HEK293 (cell line): ENCODE results near the gene DCUN1D3.
A peak's percentile ranks its signal among the peaks of the same experiment; 100 is the strongest.

ENCODE experiments used
- CTCF ChIA-PET: fragments of 350-600 bp; formaldehyde crosslinking; extraction: SDS; loops from one replicate; lab custom pipeline; 2021; ENCODE audit warnings: antibody characterized with exemption; lab: Yijun Ruan, JAX
- POLR2A ChIA-PET: fragments of 300-600 bp; formaldehyde crosslinking; extraction: SDS; loops from one replicate; lab custom pipeline; 2020; ENCODE audit warnings: antibody characterized with exemption, inconsistent platforms; lab: Yijun Ruan, JAX
- H3K27ac ChIP-seq: fragments of 200-500 bp; sonication (Bioruptor generic); 2 replicates; pipeline ENCODE4 v1.5.1; 2014; ENCODE audit warnings: low read depth, low read length, control low read depth, inconsistent platforms; ENCODE audit errors: extremely low read depth
- H3K36me3 ChIP-seq, 2 experiments: fragments of 200-500 bp in 1 of 2; sonication (Bioruptor generic) in 1 of 2; 1 replicate in 1 of 2; 2 replicates in 1 of 2; pipeline ENCODE4 v1.5.1; 2014 to 2017; ENCODE audit warnings: inconsistent platforms in 2 of 2, low read length in 2 of 2; ENCODE audit not compliant: control insufficient read depth in 2 of 2, insufficient read depth in 1 of 2
- H3K4me1 ChIP-seq: fragments of 200-500 bp; sonication (Bioruptor generic); 2 replicates; pipeline ENCODE4 v1.5.1; 2014; ENCODE audit warnings: mild to moderate bottlenecking, low read length, inconsistent platforms; ENCODE audit not compliant: control insufficient read depth, insufficient read depth
- H3K4me3 ChIP-seq: 2 replicates; pipeline ENCODE4 v1.5.1; 2011; ENCODE audit warnings: low read depth, mild to moderate bottlenecking, control low read depth, low read length, moderate library complexity
- H3K9me3 ChIP-seq: fragments of 200-500 bp; sonication (Bioruptor generic); 2 replicates; pipeline ENCODE4 v1.5.1; 2014; ENCODE audit warnings: low read depth, low read length, inconsistent platforms; ENCODE audit not compliant: control insufficient read depth, insufficient read depth
- EGR2 ChIP-seq: fragments of 450-650 bp; formaldehyde crosslinking; IDR thresholded peaks from 2 replicates; pipeline ENCODE4 v1.5.1; 2016; ENCODE audit warnings: low read depth, missing biosample characterization, missing genetic modification characterization
- KLF16 ChIP-seq: fragments of 450-650 bp; formaldehyde crosslinking; IDR thresholded peaks from 2 replicates; pipeline ENCODE4 v1.5.1; 2017; ENCODE audit warnings: missing biosample characterization, missing genetic modification characterization
- ZFHX2 ChIP-seq: fragments of 450-650 bp; formaldehyde crosslinking; conservative IDR thresholded peaks from 2 replicates; pipeline ENCODE4 v1.5.1; 2016; ENCODE audit warnings: missing biosample characterization, missing genetic modification characterization
- ZNF175 ChIP-seq: fragments of 450-650 bp; formaldehyde crosslinking; IDR thresholded peaks from 2 replicates; pipeline ENCODE4 v1.5.1; 2016; ENCODE audit warnings: missing biosample characterization, missing genetic modification characterization
- ZNF214 ChIP-seq: fragments of 450-650 bp; formaldehyde crosslinking; IDR thresholded peaks from 2 replicates; pipeline ENCODE4 v1.5.1; 2017; ENCODE audit warnings: missing biosample characterization, mild to moderate bottlenecking, missing genetic modification characterization, borderline replicate concordance
- ZNF510 ChIP-seq: fragments of 450-650 bp; formaldehyde crosslinking; IDR thresholded peaks from 2 replicates; pipeline ENCODE4 v1.5.1; 2018; ENCODE audit warnings: mild to moderate bottlenecking, missing genetic modification characterization, missing biosample characterization; ENCODE audit not compliant: insufficient replicate concordance
- ZNF521 ChIP-seq: fragments of 450-650 bp; formaldehyde crosslinking; IDR thresholded peaks from 2 replicates; pipeline ENCODE4 v1.5.1; 2017; ENCODE audit warnings: missing biosample characterization, mild to moderate bottlenecking, missing genetic modification characterization
- TF ChIP-seq, protein P1 (sequence below): fragments of 450-650 bp; formaldehyde crosslinking; IDR thresholded peaks from 2 replicates; pipeline ENCODE4 v1.5.1; 2016; ENCODE audit warnings: missing biosample characterization, missing genetic modification characterization
- TF ChIP-seq, protein P2 (sequence below): fragments of 450-650 bp; formaldehyde crosslinking; IDR thresholded peaks from 2 replicates; pipeline ENCODE4 v1.5.1; 2017; ENCODE audit warnings: missing biosample characterization, missing genetic modification characterization
- TF ChIP-seq, protein P3 (sequence below): fragments of 450-650 bp; formaldehyde crosslinking; IDR thresholded peaks from 2 replicates; pipeline ENCODE4 v1.5.1; 2016; ENCODE audit warnings: missing biosample characterization, missing genetic modification characterization
- TF ChIP-seq, protein P4 (sequence below): fragments of 450-650 bp; formaldehyde crosslinking; IDR thresholded peaks from 2 replicates; pipeline ENCODE4 v1.5.1; 2016; ENCODE audit warnings: missing biosample characterization, missing genetic modification characterization

Gene DCUN1D3

DNA sequence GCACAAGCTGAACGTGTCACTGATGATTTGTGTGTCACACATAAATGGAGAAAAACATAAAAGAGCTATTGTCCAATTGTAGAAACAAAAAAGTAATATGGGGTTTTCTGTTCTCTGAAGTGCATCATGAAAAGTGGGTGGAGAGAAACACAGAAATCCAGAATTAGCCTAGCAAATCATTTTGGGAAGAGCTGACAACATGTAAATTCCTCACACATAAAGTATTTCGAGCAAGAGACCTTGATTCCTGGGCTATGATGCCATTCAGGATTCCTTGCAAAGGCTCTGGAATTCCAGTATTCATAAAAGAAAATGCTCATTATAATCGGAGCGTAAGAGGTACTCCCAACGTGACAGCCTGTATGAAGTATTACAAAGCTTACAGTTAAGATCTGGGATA lies 1.1 kb downstream of the DCUN1D3 start (continued):
- TF ChIP-seq, protein P1, sequence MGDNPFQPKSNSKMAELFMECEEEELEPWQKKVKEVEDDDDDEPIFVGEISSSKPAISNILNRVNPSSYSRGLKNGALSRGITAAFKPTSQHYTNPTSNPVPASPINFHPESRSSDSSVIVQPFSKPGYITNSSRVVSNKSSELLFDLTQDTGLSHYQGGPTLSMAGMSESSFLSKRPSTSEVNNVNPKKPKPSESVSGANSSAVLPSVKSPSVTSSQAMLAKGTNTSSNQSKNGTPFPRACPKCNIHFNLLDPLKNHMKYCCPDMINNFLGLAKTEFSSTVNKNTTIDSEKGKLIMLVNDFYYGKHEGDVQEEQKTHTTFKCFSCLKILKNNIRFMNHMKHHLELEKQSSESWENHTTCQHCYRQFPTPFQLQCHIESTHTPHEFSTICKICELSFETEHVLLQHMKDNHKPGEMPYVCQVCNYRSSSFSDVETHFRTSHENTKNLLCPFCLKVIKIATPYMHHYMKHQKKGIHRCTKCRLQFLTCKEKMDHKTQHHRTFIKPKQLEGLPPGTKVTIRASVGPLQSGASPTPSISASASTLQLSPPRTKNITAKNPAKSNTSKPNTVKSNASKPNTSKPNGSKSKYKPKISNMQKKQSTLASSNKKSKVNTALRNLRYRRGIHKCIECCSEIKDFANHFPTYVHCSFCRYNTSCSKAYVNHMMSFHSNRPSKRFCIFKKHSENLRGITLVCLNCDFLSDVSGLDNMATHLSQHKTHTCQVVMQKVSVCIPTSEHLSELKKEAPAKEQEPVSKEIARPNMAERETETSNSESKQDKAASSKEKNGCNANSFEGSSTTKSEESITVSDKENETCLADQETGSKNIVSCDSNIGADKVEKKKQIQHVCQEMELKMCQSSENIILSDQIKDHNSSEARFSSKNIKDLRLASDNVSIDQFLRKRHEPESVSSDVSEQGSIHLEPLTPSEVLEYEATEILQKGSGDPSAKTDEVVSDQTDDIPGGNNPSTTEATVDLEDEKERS (tag by site-specific recombination) = no peak
- no peak for TF ChIP-seq ZNF521
- TF ChIP-seq, protein P2, sequence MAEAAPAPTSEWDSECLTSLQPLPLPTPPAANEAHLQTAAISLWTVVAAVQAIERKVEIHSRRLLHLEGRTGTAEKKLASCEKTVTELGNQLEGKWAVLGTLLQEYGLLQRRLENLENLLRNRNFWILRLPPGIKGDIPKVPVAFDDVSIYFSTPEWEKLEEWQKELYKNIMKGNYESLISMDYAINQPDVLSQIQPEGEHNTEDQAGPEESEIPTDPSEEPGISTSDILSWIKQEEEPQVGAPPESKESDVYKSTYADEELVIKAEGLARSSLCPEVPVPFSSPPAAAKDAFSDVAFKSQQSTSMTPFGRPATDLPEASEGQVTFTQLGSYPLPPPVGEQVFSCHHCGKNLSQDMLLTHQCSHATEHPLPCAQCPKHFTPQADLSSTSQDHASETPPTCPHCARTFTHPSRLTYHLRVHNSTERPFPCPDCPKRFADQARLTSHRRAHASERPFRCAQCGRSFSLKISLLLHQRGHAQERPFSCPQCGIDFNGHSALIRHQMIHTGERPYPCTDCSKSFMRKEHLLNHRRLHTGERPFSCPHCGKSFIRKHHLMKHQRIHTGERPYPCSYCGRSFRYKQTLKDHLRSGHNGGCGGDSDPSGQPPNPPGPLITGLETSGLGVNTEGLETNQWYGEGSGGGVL (tag by site-specific recombination) = no peak
- TF ChIP-seq, all 188 proteins: peak for 0

DNA sequence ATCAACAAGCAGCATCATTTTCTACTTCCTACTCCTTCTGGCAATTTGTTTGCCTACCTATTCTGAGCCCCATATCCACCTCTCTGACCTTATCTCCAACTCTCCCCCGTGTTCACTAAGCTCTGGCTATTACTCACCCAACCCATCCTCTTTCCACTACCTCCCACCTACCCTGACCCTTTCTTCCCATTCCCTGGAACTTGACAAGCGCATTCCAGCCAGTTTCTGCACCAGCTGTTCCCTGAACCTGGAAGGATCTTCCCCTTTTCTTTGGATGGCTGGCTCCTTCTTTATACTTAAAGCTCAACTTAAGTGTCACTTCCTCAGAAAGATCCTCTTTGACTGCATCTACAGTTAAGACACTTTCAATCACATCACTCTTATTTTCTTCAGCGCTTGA lies 2.2 kb downstream of the DCUN1D3 start:
- CTCF ChIA-PET = interaction anchor here (0.6 kb wide), 1 partner anchor 9 kb away, joined by 3 read pairs; no protein-coding TSS in a partner anchor
- no peak overlapping the region for H3K27ac ChIP-seq
- H3K4me3 ChIP-seq = no peak overlapping the region
- TF ChIP-seq EGR2 (tag by site-specific recombination) (peak; percentile 97), ZNF214 (tag by site-specific recombination) (no peak), ZFHX2 (tag by site-specific recombination) (peak; percentile 78)
- TF ChIP-seq, protein P3, sequence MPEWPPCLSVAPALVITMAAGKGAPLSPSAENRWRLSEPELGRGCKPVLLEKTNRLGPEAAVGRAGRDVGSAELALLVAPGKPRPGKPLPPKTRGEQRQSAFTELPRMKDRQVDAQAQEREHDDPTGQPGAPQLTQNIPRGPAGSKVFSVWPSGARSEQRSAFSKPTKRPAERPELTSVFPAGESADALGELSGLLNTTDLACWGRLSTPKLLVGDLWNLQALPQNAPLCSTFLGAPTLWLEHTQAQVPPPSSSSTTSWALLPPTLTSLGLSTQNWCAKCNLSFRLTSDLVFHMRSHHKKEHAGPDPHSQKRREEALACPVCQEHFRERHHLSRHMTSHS = no peak
- TF ChIP-seq, all 188 proteins: peak for 2
- no peaks in the 10 kb centered on the region for H3K4me1 ChIP-seq
- POLR2A ChIA-PET = interaction anchor here (0.6 kb wide), 1 partner anchor 10 kb away, joined by 3 read pairs; no protein-coding TSS in a partner anchor
- H3K9me3 ChIP-seq = no peaks in the 10 kb centered on the region
- peaks cover 0 to 25% of the 10 kb centered on the region in 2 experiments; a peak in 2 of 3 replicates for H3K36me3 ChIP-seq

DNA sequence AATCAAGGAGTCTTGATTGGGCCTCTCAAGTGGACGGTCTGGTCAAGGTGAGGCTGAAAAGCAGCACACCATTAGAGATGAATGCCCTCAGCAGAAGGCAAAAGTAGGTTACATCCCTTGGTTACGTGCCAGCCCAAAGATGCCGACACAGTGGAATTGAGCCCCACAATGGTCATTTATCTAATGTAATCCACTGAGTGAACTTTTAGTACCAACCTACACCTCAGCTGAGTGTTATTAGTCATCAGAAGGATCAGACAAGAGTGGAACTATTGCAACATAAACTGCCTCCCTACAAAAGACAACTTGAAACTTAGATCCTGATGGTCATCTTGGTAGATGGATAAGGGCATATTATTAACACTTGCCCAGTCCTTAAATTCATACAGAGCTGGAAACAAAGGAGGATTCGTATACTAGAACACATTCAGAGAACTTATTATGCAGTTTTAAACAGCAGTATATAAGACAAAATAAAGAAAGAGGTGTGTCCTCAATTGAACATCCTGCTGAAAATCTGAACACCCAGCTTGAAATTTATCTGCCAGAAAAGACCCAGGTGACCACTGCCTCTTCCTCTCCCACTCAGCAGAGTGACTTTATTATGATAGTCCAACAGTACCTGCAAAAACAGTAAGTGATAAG lies 2.8 kb downstream of the DCUN1D3 start:
- TF ChIP-seq, protein P4, sequence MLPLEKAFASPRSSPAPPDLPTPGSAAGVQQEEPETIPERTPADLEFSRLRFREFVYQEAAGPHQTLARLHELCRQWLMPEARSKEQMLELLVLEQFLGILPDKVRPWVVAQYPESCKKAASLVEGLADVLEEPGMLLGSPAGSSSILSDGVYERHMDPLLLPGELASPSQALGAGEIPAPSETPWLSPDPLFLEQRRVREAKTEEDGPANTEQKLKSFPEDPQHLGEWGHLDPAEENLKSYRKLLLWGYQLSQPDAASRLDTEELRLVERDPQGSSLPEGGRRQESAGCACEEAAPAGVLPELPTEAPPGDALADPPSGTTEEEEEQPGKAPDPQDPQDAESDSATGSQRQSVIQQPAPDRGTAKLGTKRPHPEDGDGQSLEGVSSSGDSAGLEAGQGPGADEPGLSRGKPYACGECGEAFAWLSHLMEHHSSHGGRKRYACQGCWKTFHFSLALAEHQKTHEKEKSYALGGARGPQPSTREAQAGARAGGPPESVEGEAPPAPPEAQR = no peak
- TF ChIP-seq KLF16 = no peak
- no peak for TF ChIP-seq ZNF510 (tag by site-specific recombination)
- no peak for TF ChIP-seq ZNF175 (tag by site-specific recombination)
- ChIA-PET POLR2A (interaction anchor here (0.6 kb wide), 1 partner anchor 11 kb away, joined by 3 read pairs; no protein-coding TSS in a partner anchor), CTCF (interaction anchor here (0.6 kb wide), 2 partner anchors 8 to 37 kb away, joined by 3 read pairs; no protein-coding TSS in a partner anchor)
- H3K36me3 ChIP-seq = peaks cover 0 to 25% of the 10 kb centered on the region in 2 experiments; a peak in 2 of 3 replicates
- H3K9me3 ChIP-seq = no peaks in the 10 kb centered on the region
- no peaks in the 10 kb centered on the region for H3K4me1 ChIP-seq
- H3K4me3 ChIP-seq = no peak overlapping the region
- no peak overlapping the region for H3K27ac ChIP-seq
